GM12864 (cell line): ENCODE results near the gene TMSB15B.
"Not testable (repeated sequence)": the region's sequence is repeated elsewhere in the genome, so short reads cannot be mapped to it uniquely, and the experiment has no call there.

Experiments
- DNase-seq: peaks from one replicate; pipeline ENCODE4 v3.0.0-alpha.2; 2011; ENCODE audit warnings: low read depth
- H3K4me3 ChIP-seq: 2 replicates; pipeline ENCODE4 v1.5.1; 2011; ENCODE audit warnings: mild to moderate bottlenecking, low read depth, low read length, control low read depth
- CTCF ChIP-seq: IDR thresholded peaks from 2 replicates; pipeline ENCODE4 v1.5.1; 2011; ENCODE audit warnings: low read depth, mild to moderate bottlenecking, moderate library complexity, low read length, control low read depth, inconsistent platforms; ENCODE audit errors: missing control alignments

The TMSB15B gene

GRCh38 chrX:103927633-103928032 is 34.8 kb upstream of the TMSB15B start:
- no peak for TF ChIP-seq CTCF
- no peak overlapping the region for H3K4me3 ChIP-seq
- DNase-seq = no peak

DNA sequence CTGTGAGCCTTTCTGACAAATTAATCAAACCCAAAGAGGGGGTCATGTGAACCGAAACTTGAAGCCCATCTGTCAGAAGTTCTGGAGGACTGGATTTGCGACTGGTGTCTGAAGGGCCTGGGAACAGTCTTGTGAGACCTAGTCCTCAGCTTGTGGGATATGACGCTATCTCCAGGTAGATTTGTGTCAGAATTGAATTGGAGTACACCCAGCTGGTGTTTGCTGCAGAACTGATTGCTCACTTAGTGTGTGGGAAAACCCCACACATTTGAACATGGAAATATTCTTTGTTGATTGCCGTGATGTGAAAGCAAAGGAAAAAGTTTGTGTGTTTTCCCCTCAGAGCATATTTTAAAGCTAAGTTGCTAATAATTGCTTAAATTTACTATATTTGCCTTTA is 30.3 kb upstream of the TMSB15B start:
- no peak for DNase-seq
- TF ChIP-seq CTCF = no peak

DNA sequence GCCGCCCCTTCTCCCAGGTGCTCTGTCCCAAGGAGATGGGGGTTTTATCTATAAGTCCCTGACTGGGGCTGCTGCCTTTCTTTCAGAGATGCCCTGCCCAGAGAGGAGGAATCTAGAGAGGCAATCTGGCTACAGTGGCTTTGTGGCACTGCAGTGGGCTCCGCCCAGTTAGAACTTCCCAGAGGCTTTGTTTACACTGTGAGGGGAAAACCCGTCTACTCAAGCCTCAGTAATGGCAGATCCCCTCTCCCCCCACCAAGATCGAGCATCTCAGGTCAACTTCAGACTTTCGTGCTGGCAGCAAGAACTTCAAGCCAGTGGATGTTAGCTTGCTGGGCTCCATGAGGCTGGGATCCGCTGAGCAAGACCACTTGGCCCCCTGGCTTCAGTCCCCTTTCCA is 22.2 kb upstream of the TMSB15B start:
- not testable (repeated sequence) for DNase-seq, H3K4me3 ChIP-seq

More for the DNA sequence above, 30.3 kb upstream of the TMSB15B start:
- no peak overlapping the region for H3K4me3 ChIP-seq

DNA sequence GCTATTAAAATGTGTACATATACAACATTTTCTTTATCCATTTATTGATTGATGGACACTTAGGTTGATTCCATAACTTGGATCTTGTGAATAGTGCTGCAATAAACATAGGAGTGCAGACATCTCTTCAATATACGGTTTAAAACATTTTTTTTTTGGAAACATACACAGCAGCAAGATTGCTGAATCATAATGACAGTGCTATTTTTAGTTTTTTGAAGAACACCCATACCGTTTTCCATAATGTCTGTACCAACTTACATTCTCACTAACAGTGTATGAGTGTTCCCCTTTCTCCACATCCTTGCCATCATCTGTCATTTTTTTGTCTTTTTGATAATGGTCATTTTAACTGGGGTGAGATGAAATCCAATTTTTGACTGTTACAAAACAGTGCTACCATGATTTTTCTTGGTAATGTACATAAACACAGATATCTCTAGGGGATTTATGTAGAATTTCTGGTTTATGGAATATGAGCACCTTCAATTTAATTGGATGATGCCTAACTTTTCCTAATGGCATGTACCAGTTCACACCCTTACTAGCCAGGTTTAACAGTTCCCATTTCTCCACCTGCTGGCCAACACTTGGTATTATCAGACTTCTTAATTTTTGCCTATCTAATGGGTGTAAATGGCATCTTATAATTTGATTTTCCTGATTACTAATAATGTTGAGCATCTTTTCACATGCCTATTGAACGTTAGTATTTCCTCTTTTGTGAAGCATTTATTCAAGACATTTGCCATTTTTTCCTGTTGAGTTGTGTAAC is 21.0 kb upstream of the TMSB15B start:
- H3K4me3 ChIP-seq = no peak overlapping the region
- TF ChIP-seq CTCF = peak; percentile 36
- no peak for DNase-seq

- TF ChIP-seq CTCF = no peak
- DNase-seq = no peak
- no peak overlapping the region for H3K4me3 ChIP-seq
These were observed 12.9 kb upstream of the TMSB15B start for GRCh38 chrX:103949506-103949905.

DNA sequence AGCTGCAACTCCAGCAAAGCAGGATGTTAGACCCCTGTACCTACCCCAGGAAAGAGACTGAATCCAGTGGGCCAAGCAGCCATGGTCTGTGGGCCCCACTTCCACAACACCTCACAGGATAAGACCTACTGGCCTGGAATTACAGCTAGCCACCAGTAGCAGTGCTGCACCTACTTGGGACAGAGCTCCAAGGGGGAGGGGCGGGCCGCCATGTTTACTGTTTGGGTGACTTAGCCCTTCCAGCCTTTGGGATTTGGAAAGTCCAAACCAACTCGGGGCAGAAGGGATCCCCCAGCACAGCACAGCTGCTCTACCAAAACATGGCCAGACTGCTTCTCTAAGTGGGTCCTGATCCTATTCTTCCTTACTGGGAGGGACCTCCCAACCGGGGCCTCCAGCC is 9.1 kb upstream of the TMSB15B start:
- no peak for TF ChIP-seq CTCF
- no peak for DNase-seq
- no peak overlapping the region for H3K4me3 ChIP-seq

- TF ChIP-seq CTCF = no peak
- no peak for DNase-seq
- H3K4me3 ChIP-seq = no peak overlapping the region
These were observed 8.2 kb upstream of the TMSB15B start for GRCh38 chrX:103954259-103954658.

DNA sequence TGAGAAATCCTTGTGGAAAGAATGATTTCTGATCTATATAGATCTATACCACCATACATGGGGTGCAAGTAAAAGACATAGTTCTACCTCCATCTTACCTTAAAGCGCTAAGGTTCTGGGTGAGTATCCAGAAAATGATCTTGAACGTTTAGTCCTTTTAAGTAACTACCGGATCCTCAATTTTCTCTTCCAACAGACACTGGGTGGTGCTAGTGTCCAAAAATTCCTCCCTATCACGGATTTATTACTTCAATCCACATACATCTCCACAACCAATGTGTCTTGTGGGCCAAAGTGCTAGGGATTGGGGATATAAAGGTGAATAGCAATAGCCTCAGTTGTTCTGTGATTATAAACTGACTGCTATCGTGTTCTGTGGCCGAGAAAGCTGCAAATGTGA is 1.8 kb upstream of the TMSB15B start:
- not testable (repeated sequence) for DNase-seq, H3K4me3 ChIP-seq

DNA sequence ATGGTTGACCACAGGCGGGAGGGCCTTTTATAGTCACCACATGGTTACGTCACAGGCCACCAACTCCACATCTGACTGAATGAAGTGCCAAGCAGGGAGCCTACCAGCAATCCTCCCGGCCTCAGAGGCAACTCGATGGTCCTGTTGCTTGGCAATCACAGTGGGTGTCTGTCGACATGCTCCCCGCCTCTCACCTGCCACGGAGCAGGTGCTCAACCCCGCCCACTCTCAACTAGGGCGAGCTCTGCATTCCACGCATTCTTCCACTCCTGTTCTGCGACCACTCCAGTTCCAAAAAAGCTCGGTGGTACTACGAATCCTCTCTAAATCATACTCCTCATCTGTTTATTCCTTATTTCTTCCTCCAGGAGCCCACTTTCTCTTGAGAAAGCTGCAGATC is 21.1 kb downstream of the TMSB15B start:
- DNase-seq, H3K4me3 ChIP-seq: not testable (repeated sequence)
